OCI-M2 (cell line): Measurements from ENCODE around the gene ADAP1.
"Not testable (repeated sequence)": the region's sequence is repeated elsewhere in the genome, so short reads cannot be mapped to it uniquely, and the experiment has no call there.

Experiments
- DNase-seq: peaks from one replicate; lab custom pipeline; 2025; ENCODE audit not compliant: unreplicated experiment; lab: John Stamatoyannopoulos, UW

The ADAP1 gene

GRCh38 chr7:910441-910861 lies 44.0 kb downstream of the ADAP1 start:
- DNase-seq = no peak

- DNase-seq = no peak
Measured at GRCh38 chr7:909358-910329, 44.8 kb downstream of the ADAP1 start.

DNA sequence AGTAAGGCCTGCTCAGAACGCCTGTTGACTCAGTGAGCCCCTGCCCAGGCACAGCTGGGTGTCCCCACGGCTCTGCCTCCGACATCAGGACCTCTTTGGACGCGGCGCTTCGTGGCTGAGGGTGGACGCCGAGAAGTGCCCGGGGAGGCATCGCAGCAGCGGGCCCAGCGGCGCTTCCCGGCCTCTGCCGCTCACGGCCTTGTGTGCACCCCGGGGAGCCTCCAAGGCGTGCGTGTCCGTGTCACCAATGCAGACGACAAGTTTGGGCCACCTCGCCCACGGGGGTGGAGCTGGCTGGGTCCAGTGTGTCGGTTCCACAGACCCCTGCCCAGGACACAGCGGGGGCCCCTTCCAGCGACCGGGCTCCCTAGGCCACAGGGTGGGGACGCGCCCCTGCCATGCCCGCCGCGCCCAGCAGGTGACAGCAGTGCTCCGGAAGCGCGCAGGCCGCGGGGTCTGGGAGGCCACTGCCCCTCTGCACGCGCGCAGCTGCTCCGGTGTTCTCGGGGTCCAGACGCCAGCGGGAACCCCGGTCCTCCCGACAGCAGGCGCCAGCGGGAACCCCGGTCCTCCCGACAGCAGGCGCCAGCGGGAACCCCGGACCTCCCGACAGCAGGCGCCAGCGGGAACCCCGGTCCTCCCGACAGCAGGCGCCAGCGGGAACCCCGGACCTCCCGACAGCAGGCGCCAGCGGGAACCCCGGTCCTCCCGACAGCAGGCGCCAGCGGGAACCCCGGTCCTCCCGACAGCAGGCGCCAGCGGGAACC lies 45.7 kb downstream of the ADAP1 start:
- not testable (repeated sequence) for DNase-seq

DNA sequence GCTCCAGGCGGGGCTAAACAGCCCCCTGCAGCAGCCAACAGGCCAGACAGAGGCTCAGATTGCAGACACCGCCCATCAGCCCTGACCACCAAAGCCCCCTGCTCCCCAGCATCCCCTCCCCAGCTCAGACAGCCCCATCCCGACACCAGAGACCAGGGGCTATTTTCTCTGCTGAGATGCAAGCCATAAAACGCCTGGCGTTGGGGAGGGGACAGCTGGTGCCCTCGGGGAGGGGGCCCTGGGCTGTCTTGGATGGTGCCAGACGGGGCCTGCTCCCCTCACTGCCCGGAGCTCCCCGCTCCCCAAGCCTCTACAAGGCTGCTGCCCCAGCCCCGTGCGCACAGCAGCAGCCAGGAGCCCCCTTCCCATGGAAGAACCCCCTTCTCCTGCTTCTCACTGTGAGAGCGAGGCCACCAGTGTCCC lies 46.3 kb downstream of the ADAP1 start:
- no peak for DNase-seq

- no peak for DNase-seq
Measured at GRCh38 chr7:907158-907980, 47.1 kb downstream of the ADAP1 start.

DNA sequence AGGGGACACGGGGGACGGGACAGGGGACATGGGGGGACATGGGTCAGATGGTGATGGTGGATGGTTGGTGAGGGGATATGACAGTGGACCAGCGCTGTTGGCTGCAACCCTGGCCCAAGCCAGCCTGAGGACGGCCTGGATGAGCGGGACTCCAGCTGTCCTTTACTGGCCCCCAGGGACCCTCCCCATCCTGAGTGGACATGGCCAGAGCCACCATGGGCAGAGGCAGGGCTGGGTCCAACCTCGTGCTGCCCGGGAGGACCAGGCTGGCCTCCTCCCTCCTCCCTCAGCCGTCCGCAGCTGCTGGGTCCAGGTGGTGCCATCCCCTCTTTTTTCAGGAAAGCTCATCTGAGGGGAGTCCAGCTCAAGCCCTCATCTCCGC lies 47.7 kb downstream of the ADAP1 start:
- DNase-seq = no peak

GRCh38 chr7:904847-905246 lies 49.6 kb downstream of the ADAP1 start:
- DNase-seq = no peak

- no peak for DNase-seq
Measured at GRCh38 chr7:903921-904755, 50.3 kb downstream of the ADAP1 start.

GRCh38 chr7:902996-903395 lies 51.5 kb downstream of the ADAP1 start:
- no peak for DNase-seq

- no peak for DNase-seq
Measured at GRCh38 chr7:901388-902154, 52.9 kb downstream of the ADAP1 start.

DNA sequence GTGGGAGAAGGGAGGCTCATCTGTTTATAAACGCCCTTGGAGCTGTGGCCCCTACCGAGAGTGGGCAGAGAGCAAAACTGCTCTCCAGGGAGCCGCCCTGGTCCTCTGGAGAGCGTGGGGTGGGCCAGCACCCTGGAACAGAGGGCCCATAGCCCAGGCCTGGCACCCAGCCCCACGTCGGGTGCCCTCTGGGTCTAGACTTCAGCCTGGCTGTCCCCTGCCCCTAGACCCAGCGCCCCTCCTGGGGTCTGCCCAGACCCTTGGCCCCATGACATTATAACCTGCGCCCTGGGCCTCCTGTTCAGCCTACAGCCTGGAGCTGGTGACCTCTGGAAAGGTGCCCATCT lies 53.5 kb downstream of the ADAP1 start:
- no peak for DNase-seq

- DNase-seq = no peak
Measured at GRCh38 chr7:900331-901040, 54.0 kb downstream of the ADAP1 start.

DNA sequence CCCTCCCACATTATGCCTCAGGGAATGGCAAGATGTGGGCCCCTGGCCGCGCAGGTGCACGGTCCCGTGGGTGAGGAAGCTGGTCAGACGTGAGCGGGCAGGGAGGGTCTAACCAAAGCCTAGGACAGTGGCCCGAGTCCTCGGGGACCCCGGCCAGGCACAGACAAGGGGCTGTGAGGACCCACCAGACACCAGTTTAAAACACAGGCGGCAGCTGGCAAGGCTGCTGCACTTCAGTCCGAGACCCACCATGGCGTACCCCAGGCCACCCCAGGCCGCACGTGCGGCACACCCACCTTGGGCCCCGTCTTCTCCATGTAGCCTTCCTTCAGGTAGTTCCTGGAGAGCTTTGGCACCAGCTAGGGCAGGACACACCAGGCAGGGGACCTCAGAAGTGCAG lies 54.7 kb downstream of the ADAP1 start:
- DNase-seq = no peak

DNA sequence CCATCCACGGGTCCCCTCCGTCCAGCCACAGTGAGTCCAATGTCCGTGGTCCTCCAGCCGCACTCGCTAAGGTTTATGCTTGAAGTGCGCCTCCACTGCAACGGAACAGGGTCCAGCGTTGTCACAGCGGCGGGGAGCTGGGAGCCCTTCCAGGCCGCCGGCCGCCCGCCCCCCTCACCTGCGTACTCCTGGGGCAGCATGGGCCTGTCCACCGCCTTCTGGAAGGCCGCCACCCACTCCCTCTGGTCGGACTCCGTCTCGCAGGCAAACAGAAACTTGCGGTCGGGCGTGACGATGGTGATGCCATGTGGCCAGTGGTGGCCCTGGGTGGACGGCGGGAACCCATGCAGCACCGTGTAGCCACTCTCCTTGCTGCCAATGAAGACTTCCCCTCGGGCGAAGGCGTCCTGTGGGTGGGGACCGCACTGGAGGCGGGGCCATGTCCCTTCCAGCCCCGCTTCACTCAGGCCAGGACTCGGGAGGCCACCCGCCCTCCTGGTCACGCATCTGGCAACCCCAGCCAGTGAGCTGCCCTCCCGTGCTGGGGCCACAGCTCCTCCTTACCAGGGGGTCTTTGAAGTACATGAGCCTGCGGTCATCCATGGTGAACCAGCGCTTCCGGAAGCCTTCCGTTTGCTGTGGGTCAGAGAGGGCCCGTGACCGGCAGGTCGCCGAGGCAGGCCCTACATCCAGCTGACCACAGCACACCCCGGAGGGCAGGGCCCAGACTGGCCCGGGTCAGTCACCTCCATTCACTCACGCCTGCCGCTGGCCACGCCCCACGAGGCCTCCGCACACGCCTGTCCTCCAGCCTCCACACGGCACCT lies 55.4 kb downstream of the ADAP1 start:
- DNase-seq = no peak

GRCh38 chr7:898460-898854 lies 56.0 kb downstream of the ADAP1 start:
- DNase-seq = no peak

- no peak for DNase-seq
Measured at GRCh38 chr7:897771-898376, 56.6 kb downstream of the ADAP1 start.

- no peak for DNase-seq
Measured at GRCh38 chr7:897086-897485, 57.4 kb downstream of the ADAP1 start.
